ENCODE results near the gene OCA2. TPM values are rescaled to one million over a fixed set of nuclear protein-coding genes. Genes with fewer than 3 reads are reported as not detected.

The OCA2 gene
- total and polyA plus RNA-seq, 10 donors: 0.39 to 3.0 (median 1.0) TPM

GRCh38 chr15:28118083-28118482, 19.0 kb upstream of the OCA2 start:
- no peak for TF ChIP-seq POLR2AphosphoS5 (IDR thresholded peaks at IDR 0.05)
- TF ChIP-seq POLR2A (IDR thresholded peaks at IDR 0.05): no peak
- no peak for TF ChIP-seq CTCF (IDR thresholded peaks at IDR 0.05 in 8 of 11, conservative IDR thresholded peaks at IDR 0.05 in 3 of 11)
- no peak for DNase-seq
- no peaks in the 10 kb centered on the region for H3K9me3 ChIP-seq
- intact Hi-C loops (cut with DNase I; ENCODE audit: low total_unique reads): no loop called here
- H3K4me3 ChIP-seq: no peak overlapping the region
- H3K4me1 ChIP-seq: no peaks in the 10 kb centered on the region
- H3K36me3 ChIP-seq: peaks cover 0 to 99% (median 76%) of the 10 kb centered on the region in 6 donors
- H3K27me3 ChIP-seq (replicated peaks in 1 of 7): no peaks in the 10 kb centered on the region
- H3K27ac ChIP-seq: no peak overlapping the region
- WGBS, 5 donors: 92 to 96% (median 95%) methylated on average over 10 to 11 of the region's 11 CpGs

- Histone ChIP-seq H3K4me1 (no peaks in the 10 kb centered on the region), H3K4me3 (no peak overlapping the region), H3K9me3 (no peaks in the 10 kb centered on the region), H3K27ac (no peak overlapping the region), H3K36me3 (peaks cover 0 to 99% (median 82%) of the 10 kb centered on the region in 6 donors), H3K27me3 (replicated peaks in 1 of 7) (no peaks in the 10 kb centered on the region)
- TF ChIP-seq POLR2AphosphoS5 (IDR thresholded peaks at IDR 0.05): no peak
- no peak for TF ChIP-seq POLR2A (IDR thresholded peaks at IDR 0.05)
- no peak for TF ChIP-seq CTCF (IDR thresholded peaks at IDR 0.05 in 8 of 11, conservative IDR thresholded peaks at IDR 0.05 in 3 of 11)
- intact Hi-C loops (cut with DNase I; ENCODE audit: low total_unique reads): no loop called here
- 92 to 99% (median 95%) methylated on average over 9 to 12 of the region's 12 CpGs for WGBS, 5 donors
- no peak for DNase-seq
Measured at GRCh38 chr15:28117432-28117990, 18.4 kb upstream of the OCA2 start.

GRCh38 chr15:28116521-28117431, 17.7 kb upstream of the OCA2 start:
- no peaks in the 10 kb centered on the region for H3K4me1 ChIP-seq
- no peaks in the 10 kb centered on the region for H3K9me3 ChIP-seq
- DNase-seq: peak; percentile 71
- H3K27me3 ChIP-seq (replicated peaks in 1 of 7): no peaks in the 10 kb centered on the region
- H3K36me3 ChIP-seq: peaks cover 0 to 100% (median 89%) of the 10 kb centered on the region in 6 donors
- H3K4me3 ChIP-seq: no peak overlapping the region
- intact Hi-C loops (cut with DNase I; ENCODE audit: low total_unique reads): no loop called here
- no peak overlapping the region for H3K27ac ChIP-seq
- 92 to 96% (median 93%) methylated on average over 31 to 42 of the region's 42 CpGs for WGBS, 5 donors
- no peak for TF ChIP-seq POLR2A (IDR thresholded peaks at IDR 0.05)
- TF ChIP-seq POLR2AphosphoS5 (IDR thresholded peaks at IDR 0.05): no peak
- no peak for TF ChIP-seq CTCF (IDR thresholded peaks at IDR 0.05 in 8 of 11, conservative IDR thresholded peaks at IDR 0.05 in 3 of 11)

DNA sequence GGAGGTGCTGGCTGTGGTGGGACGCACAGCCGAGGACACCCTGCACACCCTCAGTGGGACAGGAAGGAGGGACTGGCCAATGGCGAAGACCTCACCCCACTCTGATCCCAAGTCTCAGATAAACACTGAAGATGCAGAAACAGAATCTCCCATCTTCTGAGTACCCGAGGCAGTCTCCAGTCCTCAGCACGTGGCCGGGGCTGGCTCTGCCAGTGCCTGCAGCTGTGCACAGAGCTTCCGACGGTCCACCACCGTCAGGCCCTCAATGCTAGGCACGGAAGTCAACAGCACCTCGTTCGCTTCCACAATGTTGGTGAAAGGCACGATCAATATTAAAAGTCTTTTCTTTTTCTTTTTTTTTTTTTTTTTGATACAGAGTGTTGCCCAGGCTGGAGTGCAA, 16.8 kb upstream of the OCA2 start:
- Histone ChIP-seq H3K4me3 (no peak overlapping the region), H3K4me1 (no peaks in the 10 kb centered on the region), H3K27me3 (replicated peaks in 1 of 7) (no peaks in the 10 kb centered on the region), H3K9me3 (no peaks in the 10 kb centered on the region), H3K36me3 (peaks cover 0 to 100% (median 87%) of the 10 kb centered on the region in 6 donors), H3K27ac (no peak overlapping the region)
- 88 to 92% (median 89%) methylated on average over 13 of the region's 13 CpGs for WGBS, 5 donors
- TF ChIP-seq POLR2AphosphoS5 (IDR thresholded peaks at IDR 0.05) (no peak), POLR2A (IDR thresholded peaks at IDR 0.05) (no peak), CTCF (IDR thresholded peaks at IDR 0.05 in 8 of 11, conservative IDR thresholded peaks at IDR 0.05 in 3 of 11) (no peak)
- intact Hi-C loops (cut with DNase I; ENCODE audit: low total_unique reads): no loop called here
- no peak for DNase-seq
